ENCODE measurements around the gene RHBDD3.

RHBDD3 gene

GRCh38 chr22:29269230-29269604 lies 1.4 kb upstream of the RHBDD3 start:
- no peak for DNase-seq (ENCODE audit: low read depth)

GRCh38 chr22:29268511-29269229 lies 889 bp upstream of the RHBDD3 start:
- peak; percentile 13 for DNase-seq (ENCODE audit: low read depth)

DNA sequence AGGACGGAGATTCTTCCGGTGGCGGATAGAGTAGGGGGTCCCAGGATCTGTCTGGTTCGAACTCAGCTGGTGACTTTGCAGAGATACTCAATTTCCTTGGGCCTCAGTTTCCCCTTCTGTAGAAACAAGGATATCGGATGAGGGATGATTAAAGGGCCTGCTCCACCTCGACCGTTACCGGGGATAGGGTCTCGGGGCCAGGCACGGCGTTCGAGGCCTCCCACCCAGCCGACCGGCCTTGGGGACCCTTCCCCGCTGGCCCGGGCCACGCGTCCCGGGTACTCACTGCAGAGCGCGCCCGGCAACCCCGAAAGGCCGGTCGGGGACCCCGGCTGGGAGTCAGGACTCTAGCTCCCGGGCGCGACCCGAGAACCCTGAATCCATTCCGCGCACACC lies 321 bp downstream of the RHBDD3 start:
- DNase-seq (ENCODE audit: low read depth): no peak

DNA sequence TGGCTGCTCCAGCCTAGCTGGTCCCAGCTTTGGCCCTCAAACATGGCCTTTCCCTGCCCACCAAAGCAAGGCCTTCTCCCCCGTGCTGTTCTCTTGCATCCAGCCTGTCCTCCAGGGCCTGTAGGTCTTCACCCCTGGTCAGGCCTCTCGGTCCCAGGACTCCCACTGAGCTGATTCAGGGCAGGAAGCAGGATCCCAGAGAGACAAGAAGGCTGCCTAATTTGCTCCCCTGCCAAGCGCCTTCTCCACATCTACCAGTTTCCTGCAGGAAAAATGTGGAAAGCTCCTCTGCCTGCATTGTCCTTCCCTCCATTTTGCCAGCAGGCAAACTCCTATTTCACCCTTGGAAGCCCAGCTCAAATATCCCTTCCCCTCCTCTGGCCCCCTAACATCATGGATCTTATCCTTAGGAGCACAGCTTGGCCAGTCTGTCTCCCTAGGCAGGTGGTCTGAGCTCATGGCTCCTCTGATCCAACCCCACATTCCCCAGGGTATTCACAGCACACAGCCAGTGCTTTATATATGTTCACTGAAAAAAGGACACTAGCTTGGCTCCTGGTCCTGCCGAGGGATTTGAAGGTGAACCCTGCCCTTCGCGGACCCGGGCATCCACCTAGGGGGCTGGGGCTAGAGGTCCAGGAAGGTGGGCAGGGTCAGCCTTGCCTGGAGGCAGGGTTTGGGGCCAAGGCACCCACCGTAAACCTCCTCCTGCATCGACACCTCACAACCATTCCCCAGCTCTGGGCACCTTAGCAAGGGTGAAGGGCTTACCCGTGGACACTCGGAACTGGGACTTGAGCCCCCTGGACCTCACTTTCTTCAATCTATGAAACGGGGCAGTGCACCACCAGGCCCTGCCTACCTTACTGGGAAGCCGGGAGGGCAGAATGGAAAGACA lies 968 bp downstream of the RHBDD3 start:
- no peak for DNase-seq (ENCODE audit: low read depth)

GRCh38 chr22:29265929-29266328 lies 1.9 kb downstream of the RHBDD3 start:
- DNase-seq (ENCODE audit: low read depth): no peak

DNA sequence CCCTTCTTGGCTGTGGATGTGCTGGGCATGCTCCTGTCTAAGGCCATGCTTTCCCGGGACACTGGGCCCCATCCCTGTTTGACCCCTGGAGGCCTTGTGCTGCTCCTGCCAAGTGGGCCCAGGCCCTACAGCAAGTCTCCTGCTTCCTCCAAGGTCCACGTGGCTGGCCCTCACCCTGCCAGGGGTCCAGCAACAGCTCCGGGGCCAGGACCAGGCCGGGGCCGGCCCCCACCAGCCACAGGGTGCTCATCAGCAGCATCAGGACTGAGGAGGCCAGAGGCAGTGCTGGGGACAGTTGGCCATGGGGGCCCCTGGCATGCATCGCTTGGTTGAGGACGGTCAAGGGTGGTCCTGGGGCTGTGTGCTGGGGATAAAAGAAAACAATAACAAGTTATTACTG lies 2.5 kb downstream of the RHBDD3 start:
- no peak for DNase-seq (ENCODE audit: low read depth)

GRCh38 chr22:29263791-29264276 lies 3.9 kb downstream of the RHBDD3 start:
- no peak for DNase-seq (ENCODE audit: low read depth)

DNA sequence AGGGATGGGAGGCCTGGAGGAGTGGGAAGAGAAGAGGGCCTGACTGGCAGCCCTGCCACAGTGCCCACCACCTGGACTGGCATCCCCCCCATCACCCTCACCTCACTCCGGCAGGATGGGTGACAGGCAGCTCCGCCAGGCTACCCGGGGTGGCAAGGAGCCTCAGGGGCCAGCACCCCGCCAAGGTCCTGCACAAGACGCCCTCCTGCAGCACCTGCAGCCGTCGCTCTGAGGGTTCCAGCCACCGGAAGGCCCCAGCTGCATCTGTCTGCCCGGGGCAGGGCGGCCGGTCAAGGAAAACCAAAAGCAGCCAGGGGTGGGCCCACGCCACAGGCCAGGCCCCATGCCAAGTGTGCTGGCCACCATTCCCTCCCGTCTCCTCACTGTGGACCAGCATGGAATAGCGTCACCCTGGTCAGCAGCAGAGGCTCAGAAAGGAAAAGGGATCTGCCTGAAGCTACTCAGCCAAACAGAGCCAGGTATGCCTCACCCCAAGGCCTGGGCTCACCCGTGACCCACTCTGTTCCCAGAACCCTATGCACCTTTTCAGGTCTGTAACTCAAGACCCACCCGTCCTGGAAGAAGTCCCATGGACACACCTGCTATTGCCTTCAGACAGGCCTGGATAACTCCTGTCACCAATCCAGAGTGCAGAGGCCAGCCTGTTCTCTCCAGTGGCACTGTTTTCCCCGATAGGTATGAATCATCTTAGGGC lies 7.0 kb downstream of the RHBDD3 start:
- DNase-seq (ENCODE audit: low read depth): no peak

- no peak for DNase-seq (ENCODE audit: low read depth)
These were observed 7.7 kb downstream of the RHBDD3 start for GRCh38 chr22:29260031-29260560.

GRCh38 chr22:29259253-29259899 lies 8.4 kb downstream of the RHBDD3 start:
- no peak for DNase-seq (ENCODE audit: low read depth)

DNA sequence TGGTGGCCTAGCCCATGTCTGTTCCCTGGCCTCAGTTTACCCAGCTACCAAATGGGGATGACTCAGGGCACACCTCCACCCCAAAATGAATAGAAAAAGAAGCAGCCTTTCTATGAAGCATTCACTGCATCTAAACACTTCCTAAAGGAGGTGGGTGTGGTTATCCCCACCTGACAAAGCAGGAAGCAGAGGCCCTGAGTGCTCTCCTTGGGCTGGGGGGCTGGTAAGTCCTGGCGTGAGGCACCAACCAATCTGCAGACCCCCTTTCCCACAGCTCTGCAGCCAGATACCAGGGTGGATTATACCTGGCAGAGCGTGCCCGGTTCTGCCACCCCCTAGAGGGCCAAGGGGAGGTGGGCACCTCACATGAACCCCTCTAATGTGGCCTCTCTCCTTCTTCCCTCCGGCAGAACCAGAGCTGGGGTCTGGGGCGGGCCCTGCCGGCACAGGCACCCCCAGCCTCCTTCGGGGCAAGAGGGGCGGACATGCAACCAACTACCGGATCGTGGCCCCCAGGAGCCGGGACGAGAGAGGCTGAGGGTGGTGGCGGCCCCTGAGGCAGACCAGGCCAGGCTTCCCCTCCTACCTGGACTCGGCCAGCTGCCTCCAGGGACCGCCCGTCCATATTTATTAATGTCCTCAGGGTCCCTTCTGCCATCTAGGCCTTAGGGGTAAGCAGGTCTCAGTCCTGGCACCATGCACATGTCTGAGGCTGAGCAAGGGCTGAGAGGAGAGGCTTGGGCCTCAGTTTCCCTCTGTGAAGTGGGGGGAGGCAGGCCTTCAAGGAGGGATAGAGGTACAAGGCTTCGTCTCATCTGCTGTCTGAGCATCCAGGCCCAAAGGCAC lies 9.2 kb downstream of the RHBDD3 start:
- DNase-seq (ENCODE audit: low read depth): no peak

- DNase-seq (ENCODE audit: low read depth): no peak
These were observed 10.0 kb downstream of the RHBDD3 start for GRCh38 chr22:29257751-29258181.

- no peak for DNase-seq (ENCODE audit: low read depth)
These were observed 11.0 kb downstream of the RHBDD3 start for GRCh38 chr22:29256606-29257325.

DNA sequence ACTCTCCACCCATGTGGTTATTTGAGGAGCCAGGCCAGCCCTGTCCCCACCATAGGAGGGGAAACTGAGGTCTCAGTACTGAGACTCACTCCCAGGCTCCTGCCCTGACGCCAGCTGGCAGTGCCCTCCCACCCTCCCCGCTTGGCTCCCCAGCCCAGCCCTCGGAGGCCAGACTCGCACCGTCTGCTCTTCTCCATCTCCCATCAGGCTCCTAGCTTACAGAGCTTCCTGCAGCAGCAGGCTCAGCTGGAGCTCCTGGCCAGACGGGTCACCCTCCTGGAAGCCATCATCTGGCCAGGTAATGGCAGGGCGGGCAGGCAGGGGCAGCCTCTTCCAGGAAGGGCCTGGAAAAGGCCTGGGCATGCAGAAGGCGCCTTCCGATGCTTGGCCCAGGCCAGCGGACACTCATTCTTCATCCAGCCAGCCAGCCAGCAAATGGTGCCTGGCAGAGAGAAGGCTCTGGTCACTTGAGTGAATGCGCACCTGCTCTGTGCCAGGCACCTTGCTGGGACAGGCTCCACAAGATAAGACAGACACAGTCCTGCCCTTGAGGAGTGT lies 12.6 kb downstream of the RHBDD3 start:
- DNase-seq (ENCODE audit: low read depth): no peak

DNA sequence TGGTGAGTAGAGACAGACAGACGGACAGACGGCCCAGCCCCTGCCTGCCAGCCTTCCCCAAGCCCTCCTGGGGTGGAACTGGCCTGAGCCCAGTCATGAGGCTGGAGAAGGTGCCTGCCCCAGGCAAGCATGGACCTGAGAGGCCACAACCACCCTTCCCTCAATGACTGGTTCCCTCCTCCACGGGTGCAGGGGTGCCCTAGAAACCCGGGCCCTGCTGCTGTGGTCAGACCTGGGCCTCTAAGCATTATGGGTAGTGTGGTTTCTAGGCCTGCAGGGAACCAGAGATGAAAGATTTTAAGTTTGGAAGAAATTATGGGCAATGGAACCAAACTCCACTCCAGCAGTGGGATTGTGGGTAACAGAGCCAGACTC lies 13.5 kb downstream of the RHBDD3 start:
- no peak for DNase-seq (ENCODE audit: low read depth)

- no peak for DNase-seq (ENCODE audit: low read depth)
These were observed 14.1 kb downstream of the RHBDD3 start for GRCh38 chr22:29253561-29254285.

- no peak for DNase-seq (ENCODE audit: low read depth)
These were observed 15.5 kb downstream of the RHBDD3 start for GRCh38 chr22:29251981-29252911.

DNA sequence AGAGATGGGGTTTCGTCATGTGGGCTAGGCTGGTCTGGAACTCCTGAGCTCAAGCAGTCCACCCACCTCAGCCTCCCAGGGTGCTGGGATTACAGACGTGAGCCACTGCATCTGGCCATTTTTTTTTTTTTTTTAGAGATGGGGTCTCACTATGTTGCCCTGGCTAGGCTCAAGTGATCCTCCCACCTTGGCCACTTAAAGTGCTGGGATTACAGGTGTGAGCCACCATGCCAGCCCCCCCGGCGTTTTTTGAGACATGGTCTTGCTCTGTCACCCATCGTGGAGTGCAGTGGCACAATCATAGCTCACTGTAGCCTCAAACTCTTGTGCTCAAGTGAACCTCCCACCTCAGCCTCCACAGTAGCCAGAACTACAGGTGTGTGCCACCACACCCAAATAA lies 16.5 kb downstream of the RHBDD3 start:
- no peak for DNase-seq (ENCODE audit: low read depth)

Data from stimulated activated CD8-positive, alpha-beta memory T cell treated with anti-CD3 and anti-CD28 coated beads, Interleukin-7, amount 100 ng/mL, for 24 hours (primary cell).